Nephron (organoid): ENCODE measurements around the gene PYGB.

Source experiments
- H3K27ac Mint-ChIP-seq, 3 experiments: 2 replicates each; pipeline ENCODE4 v1.8.0; 2020; ENCODE audit warnings: mixed read lengths in 3 of 3, mild to moderate bottlenecking in 2 of 3, moderate library complexity in 1 of 3
- H3K27me3 Mint-ChIP-seq: 2 replicates; pipeline ENCODE4 v1.8.0; 2021; ENCODE audit warnings: low read depth, mild to moderate bottlenecking, moderate library complexity, mixed read lengths
- H3K36me3 Mint-ChIP-seq: 2 replicates; pipeline ENCODE4 v1.8.0; 2020; ENCODE audit warnings: low read depth, mixed read lengths
- H3K4me1 Mint-ChIP-seq: 2 replicates; pipeline ENCODE4 v1.8.0; 2020; ENCODE audit warnings: mixed read lengths
- H3K4me3 Mint-ChIP-seq, 3 experiments: 2 replicates each; pipeline ENCODE4 v1.8.0; 2020; ENCODE audit warnings: mild to moderate bottlenecking in 3 of 3, mixed read lengths in 3 of 3, moderate library complexity in 2 of 3
- H3K9me3 Mint-ChIP-seq: 2 replicates; pipeline ENCODE4 v1.8.0; 2020; ENCODE audit warnings: mixed read lengths
- CTCF ChIP-seq, 3 experiments: fragments of 200-600 bp; sonication (generic); IDR thresholded peaks; one replicate each; pipeline ENCODE4 v1.5.0; 2021; ENCODE audit warnings: antibody characterized with exemption in 3 of 3; ENCODE audit not compliant: unreplicated experiment in 3 of 3

PYGB gene

GRCh38 chr20:25291432-25292133 is 43.7 kb downstream of the PYGB start:
- no peak for TF ChIP-seq CTCF (IDR thresholded peaks at IDR 0.05; ENCODE audit: unreplicated experiment in 3 of 3)
- H3K9me3 Mint-ChIP-seq, result no peaks in the 10 kb centered on the region
- H3K27ac Mint-ChIP-seq, result no peak overlapping the region
- H3K36me3 Mint-ChIP-seq, result peaks cover 30% of the 10 kb centered on the region
- no peak overlapping the region for H3K4me3 Mint-ChIP-seq
- H3K4me1 Mint-ChIP-seq, result peaks cover 10% of the 10 kb centered on the region
- H3K27me3 Mint-ChIP-seq, result no peaks in the 10 kb centered on the region

- no peak for TF ChIP-seq CTCF (IDR thresholded peaks at IDR 0.05; ENCODE audit: unreplicated experiment in 3 of 3)
- no peak overlapping the region for H3K4me3 Mint-ChIP-seq
- H3K27me3 Mint-ChIP-seq, result no peaks in the 10 kb centered on the region
- H3K27ac Mint-ChIP-seq, result no peak overlapping the region
- H3K4me1 Mint-ChIP-seq, result peaks cover 10% of the 10 kb centered on the region
- H3K9me3 Mint-ChIP-seq, result no peaks in the 10 kb centered on the region
- peaks cover 24% of the 10 kb centered on the region for H3K36me3 Mint-ChIP-seq
These were observed 44.4 kb downstream of the PYGB start for GRCh38 chr20:25292176-25292891.

DNA sequence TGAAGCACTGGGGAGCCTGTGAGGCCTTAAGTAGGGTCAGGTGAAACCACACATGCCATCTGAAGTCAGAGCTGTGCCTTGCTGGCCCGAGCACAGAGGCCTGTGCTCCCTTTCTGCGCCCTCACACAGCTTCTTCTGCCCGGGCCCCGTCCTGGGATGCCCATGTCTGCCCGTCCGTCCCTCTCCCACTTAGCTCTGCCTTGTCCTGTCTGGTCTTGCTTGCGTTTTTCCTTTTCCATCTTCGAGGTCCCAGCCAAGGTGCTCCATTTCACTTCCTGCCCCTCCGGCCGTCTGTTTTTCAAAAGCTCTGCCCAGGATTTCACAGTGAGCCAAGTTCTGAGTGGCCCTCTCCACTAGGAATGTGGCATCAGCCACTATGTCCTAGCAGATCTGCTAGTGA is 45.6 kb downstream of the PYGB start:
- TF ChIP-seq CTCF (IDR thresholded peaks at IDR 0.05; ENCODE audit: unreplicated experiment in 3 of 3), result no peak
- Mint-ChIP-seq H3K9me3 (no peaks in the 10 kb centered on the region), H3K4me3 (no peak overlapping the region), H3K4me1 (peaks cover 10% of the 10 kb centered on the region), H3K36me3 (peaks cover 23% of the 10 kb centered on the region), H3K27me3 (no peaks in the 10 kb centered on the region), H3K27ac (no peak overlapping the region)

DNA sequence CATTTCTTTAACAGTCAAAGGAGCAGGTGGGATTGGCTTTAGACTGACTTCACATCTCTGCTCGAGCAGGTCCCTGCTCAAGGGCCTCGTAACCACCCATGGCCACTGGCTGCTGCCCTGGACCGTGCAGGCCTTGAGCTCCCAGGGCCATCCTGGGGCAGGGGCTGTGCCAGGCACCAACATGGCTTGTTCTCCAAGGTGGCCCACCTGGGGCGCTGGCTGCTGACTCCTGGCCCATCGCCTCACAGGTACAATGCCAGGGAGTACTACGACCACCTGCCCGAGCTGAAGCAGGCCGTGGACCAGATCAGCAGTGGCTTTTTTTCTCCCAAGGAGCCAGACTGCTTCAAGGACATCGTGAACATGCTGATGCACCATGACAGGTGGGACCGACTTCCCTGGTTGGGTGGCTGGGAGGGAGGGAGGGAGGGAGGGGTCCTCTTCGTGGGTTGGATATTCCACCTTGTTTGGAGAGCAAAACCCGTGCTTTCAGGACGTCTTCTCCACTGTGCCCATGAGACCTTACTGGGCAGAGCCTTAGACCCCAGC is 46.1 kb downstream of the PYGB start:
- TF ChIP-seq CTCF (IDR thresholded peaks at IDR 0.05; ENCODE audit: unreplicated experiment in 3 of 3), result no peak
- Mint-ChIP-seq H3K9me3 (no peaks in the 10 kb centered on the region), H3K4me3 (no peak overlapping the region), H3K27ac (no peak overlapping the region), H3K36me3 (peaks cover 23% of the 10 kb centered on the region), H3K27me3 (no peaks in the 10 kb centered on the region), H3K4me1 (peaks cover 10% of the 10 kb centered on the region)

GRCh38 chr20:25294459-25295385 is 46.8 kb downstream of the PYGB start:
- Mint-ChIP-seq H3K27me3 (no peaks in the 10 kb centered on the region), H3K27ac (peak overlapping the region in 1 of 3 experiments; percentile 56), H3K4me3 (no peak overlapping the region), H3K4me1 (peaks cover 10% of the 10 kb centered on the region), H3K9me3 (no peaks in the 10 kb centered on the region), H3K36me3 (peaks cover 18% of the 10 kb centered on the region)
- TF ChIP-seq CTCF (IDR thresholded peaks at IDR 0.05; ENCODE audit: unreplicated experiment in 3 of 3), result peak; percentile 71 to 80 (median 78)
